GM12878 (cell line): ENCODE results near the gene ARMCX6. TPM values are rescaled to one million over a fixed set of nuclear protein-coding genes. Genes with fewer than 3 reads are reported as not detected.

Source experiments
- E2F4 ChIP-seq: IDR thresholded peaks from 2 replicates; pipeline ENCODE4 v1.6.1; 2012; ENCODE audit warnings: low read depth, low read length, improper control_type of control experiment
- IRF3 ChIP-seq: fragments of 450-650 bp; IDR thresholded peaks from 2 replicates; pipeline ENCODE4 v1.6.1; 2014; ENCODE audit warnings: mild to moderate bottlenecking
- JUNB ChIP-seq: IDR thresholded peaks from 2 replicates; pipeline ENCODE4 v1.6.1; 2016; ENCODE audit warnings: antibody characterized with exemption, mild to moderate bottlenecking
- NFXL1 ChIP-seq: fragments of 450-650 bp; IDR thresholded peaks from 2 replicates; pipeline ENCODE4 v1.6.1; 2017; ENCODE audit warnings: antibody characterized with exemption, mild to moderate bottlenecking, borderline replicate concordance
- NR2F1 ChIP-seq: fragments of 450-650 bp; conservative IDR thresholded peaks from 2 replicates; pipeline ENCODE4 v1.6.1; 2017; ENCODE audit warnings: mild to moderate bottlenecking
- PML ChIP-seq: IDR thresholded peaks from 2 replicates; pipeline ENCODE4 v1.6.1; 2012; ENCODE audit warnings: low read length, inconsistent platforms
- RCOR1 ChIP-seq: conservative IDR thresholded peaks from 2 replicates; pipeline ENCODE4 v1.6.1; 2012; ENCODE audit warnings: low read depth, low read length, improper control_type of control experiment
- TAF1 ChIP-seq: IDR thresholded peaks from 2 replicates; pipeline ENCODE4 v1.6.1; 2011; ENCODE audit warnings: mild to moderate bottlenecking, low read depth, low read length, borderline replicate concordance
- ZBTB40 ChIP-seq: fragments of 450-650 bp; IDR thresholded peaks from 2 replicates; pipeline ENCODE4 v1.6.1; 2016; ENCODE audit warnings: mild to moderate bottlenecking, moderate library complexity, borderline replicate concordance
- polyA plus RNA-seq, 11 experiments: library from polyadenylated mRNA; depleted of rRNA in 4 of 11; unstranded in 6 of 11; stranded (reverse) in 5 of 11; fragments of >200 nt; fragmentation: Nextera tagmentation in 4 of 11; fragmentation: Illumina TruSeq in 1 of 11; extraction: Ambion mirVana in 4 of 11; extraction: Trizol in 1 of 11; gene quantifications; 1 replicate in 1 of 11; 2 replicates in 10 of 11; pipeline versions ENCODE4 v1.2.1 to v1.2.3, GENCODE V29; 2011 to 2016; ENCODE audit warnings: inconsistent platforms in 2 of 11, missing spikeins in 2 of 11, low read depth in 1 of 11
- total RNA-seq, 4 experiments: library from RNA; depleted of rRNA in 3 of 4; stranded (reverse); fragments of >200 nt in 3 of 4; fragmentation: Illumina TruSeq in 1 of 4; extraction: Trizol in 1 of 4; gene quantifications; 2 replicates each; pipeline versions ENCODE4 v1.2.1 to v1.2.3, GENCODE V29; 2013 to 2021

ARMCX6 gene
- total and polyA plus RNA-seq, 10 of the 15 experiments (the other 5 are each of a cell fraction or from before 2014, with no cell fraction given): 34.7 to 72.3 (median 48.6) TPM

GRCh38 chrX:101659601-101660063 lies 41.8 kb upstream of the ARMCX6 start, which contains the start of gene ARMCX2 (continued):
- no peak for TF ChIP-seq IRF3
- TF ChIP-seq ZBTB40: no peak
- peak; percentile 28; the same call in 1 of the 2 replicates for TF ChIP-seq TAF1
- no peak for TF ChIP-seq NFXL1
- 0 out of 2 replicates have a peak, but pooled peaks have one; percentile 67 for TF ChIP-seq PML
- no peak for TF ChIP-seq JUNB
- no peak for TF ChIP-seq E2F4
- no peak for TF ChIP-seq NR2F1
- TF ChIP-seq RCOR1: no peak
